ENCODE results near the gene TRAPPC6A. TPM values are rescaled to one million over a fixed set of nuclear protein-coding genes. Genes with fewer than 3 reads are reported as not detected.

Gene TRAPPC6A
- total and polyA plus RNA-seq, 2 of the 4 experiments (the other 2 are of a cell fraction) = 4.1 to 13.4 TPM

DNA sequence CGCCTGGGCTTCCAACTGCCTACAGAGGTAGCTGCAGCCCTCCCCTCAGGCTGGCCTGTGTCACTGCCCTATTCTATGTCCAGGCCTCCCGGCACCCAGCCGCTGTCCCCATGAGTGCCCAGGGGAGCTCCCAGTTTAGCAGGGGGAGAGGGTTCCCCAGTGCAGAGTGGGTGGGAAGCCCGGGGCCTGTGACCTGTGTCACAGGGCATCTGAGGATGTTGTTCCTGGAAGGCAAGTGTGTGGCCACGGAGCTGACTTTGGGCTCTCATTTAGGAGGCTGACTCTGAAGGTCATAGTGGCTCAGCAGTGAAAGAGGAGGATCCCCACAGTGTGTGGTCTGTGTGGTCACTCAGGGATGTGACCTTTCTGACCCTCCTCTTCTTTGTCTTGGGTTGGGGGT, 59.9 kb downstream of the TRAPPC6A start:
- H3K23ac ChIP-seq (ENCODE audit: low read depth, low read length) = no peak overlapping the region
- H2BK5ac ChIP-seq (ENCODE audit: low read depth, low read length, poor library complexity, severe bottlenecking) = no peak overlapping the region
- BruUV-seq (replicated peaks) = no TSS peak
- H3K4me3 ChIP-seq (ENCODE audit: insufficient read depth, low read depth, low read length) = no peak overlapping the region
- no peak overlapping the region for H4K8ac ChIP-seq (ENCODE audit: low read depth in 2 of 2, low read length in 2 of 2)
- H2AK9ac ChIP-seq (replicated peaks; ENCODE audit: low read depth, low read length, poor library complexity) = no peak overlapping the region
- no peak overlapping the region for H3K56ac ChIP-seq (ENCODE audit: extremely low read depth, insufficient read depth, low read length)
- H3K14ac ChIP-seq (replicated peaks; ENCODE audit: low read depth, low read length) = no peak overlapping the region
- in situ Hi-C loops (cut with MboI; ENCODE audit: low sequenced_read_pairs) = no loop called here
- no peak overlapping the region for H3K4ac ChIP-seq (ENCODE audit: low read depth, low read length)
- no peak overlapping the region for H2BK120ac ChIP-seq (ENCODE audit: low read depth, low read length)
- WGBS, 2 experiments (ENCODE audit: extremely low coverage in 2 of 2, insufficient read length in 1 of 2) = 86% methylated on average over 1 of the region's 5 CpGs; no CpG with 5 or more reads in 1 of the 2 experiments
- TF ChIP-seq, protein P1, sequence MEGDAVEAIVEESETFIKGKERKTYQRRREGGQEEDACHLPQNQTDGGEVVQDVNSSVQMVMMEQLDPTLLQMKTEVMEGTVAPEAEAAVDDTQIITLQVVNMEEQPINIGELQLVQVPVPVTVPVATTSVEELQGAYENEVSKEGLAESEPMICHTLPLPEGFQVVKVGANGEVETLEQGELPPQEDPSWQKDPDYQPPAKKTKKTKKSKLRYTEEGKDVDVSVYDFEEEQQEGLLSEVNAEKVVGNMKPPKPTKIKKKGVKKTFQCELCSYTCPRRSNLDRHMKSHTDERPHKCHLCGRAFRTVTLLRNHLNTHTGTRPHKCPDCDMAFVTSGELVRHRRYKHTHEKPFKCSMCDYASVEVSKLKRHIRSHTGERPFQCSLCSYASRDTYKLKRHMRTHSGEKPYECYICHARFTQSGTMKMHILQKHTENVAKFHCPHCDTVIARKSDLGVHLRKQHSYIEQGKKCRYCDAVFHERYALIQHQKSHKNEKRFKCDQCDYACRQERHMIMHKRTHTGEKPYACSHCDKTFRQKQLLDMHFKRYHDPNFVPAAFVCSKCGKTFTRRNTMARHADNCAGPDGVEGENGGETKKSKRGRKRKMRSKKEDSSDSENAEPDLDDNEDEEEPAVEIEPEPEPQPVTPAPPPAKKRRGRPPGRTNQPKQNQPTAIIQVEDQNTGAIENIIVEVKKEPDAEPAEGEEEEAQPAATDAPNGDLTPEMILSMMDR (conservative IDR thresholded peaks at IDR 0.05; ENCODE audit: low read depth, low read length) = no peak
- no peak for TF ChIP-seq NFE2L2 (IDR thresholded peaks at IDR 0.05; ENCODE audit: low read depth, low read length)
- TF ChIP-seq, protein P2, sequence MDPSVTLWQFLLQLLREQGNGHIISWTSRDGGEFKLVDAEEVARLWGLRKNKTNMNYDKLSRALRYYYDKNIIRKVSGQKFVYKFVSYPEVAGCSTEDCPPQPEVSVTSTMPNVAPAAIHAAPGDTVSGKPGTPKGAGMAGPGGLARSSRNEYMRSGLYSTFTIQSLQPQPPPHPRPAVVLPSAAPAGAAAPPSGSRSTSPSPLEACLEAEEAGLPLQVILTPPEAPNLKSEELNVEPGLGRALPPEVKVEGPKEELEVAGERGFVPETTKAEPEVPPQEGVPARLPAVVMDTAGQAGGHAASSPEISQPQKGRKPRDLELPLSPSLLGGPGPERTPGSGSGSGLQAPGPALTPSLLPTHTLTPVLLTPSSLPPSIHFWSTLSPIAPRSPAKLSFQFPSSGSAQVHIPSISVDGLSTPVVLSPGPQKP (IDR thresholded peaks at IDR 0.05; ENCODE audit: borderline replicate concordance, low read depth, low read length) = no peak
- no peak for TF ChIP-seq CEBPB (IDR thresholded peaks at IDR 0.05; ENCODE audit: low read depth, low read length)
- no peak for TF ChIP-seq FOS (IDR thresholded peaks at IDR 0.05; ENCODE audit: low read depth, low read length)
- TF ChIP-seq POLR2A (IDR thresholded peaks at IDR 0.05; ENCODE audit: low read depth, low read length) = no peak
- TF ChIP-seq CHD1 (IDR thresholded peaks at IDR 0.05; ENCODE audit: low read depth, low read length) = no peak
- TF ChIP-seq, protein P3, sequence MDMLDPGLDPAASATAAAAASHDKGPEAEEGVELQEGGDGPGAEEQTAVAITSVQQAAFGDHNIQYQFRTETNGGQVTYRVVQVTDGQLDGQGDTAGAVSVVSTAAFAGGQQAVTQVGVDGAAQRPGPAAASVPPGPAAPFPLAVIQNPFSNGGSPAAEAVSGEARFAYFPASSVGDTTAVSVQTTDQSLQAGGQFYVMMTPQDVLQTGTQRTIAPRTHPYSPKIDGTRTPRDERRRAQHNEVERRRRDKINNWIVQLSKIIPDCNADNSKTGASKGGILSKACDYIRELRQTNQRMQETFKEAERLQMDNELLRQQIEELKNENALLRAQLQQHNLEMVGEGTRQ (IDR thresholded peaks at IDR 0.05; ENCODE audit: low read depth, low read length) = no peak
- TF ChIP-seq SMC3 (IDR thresholded peaks at IDR 0.05; ENCODE audit: low read depth, low read length) = no peak
- no peak for TF ChIP-seq MAZ (IDR thresholded peaks at IDR 0.05; ENCODE audit: borderline replicate concordance, low read depth, low read length)
- no peak for TF ChIP-seq RAD21 (IDR thresholded peaks at IDR 0.05; ENCODE audit: low read length)
- no peak for TF ChIP-seq MAFK (IDR thresholded peaks at IDR 0.05; ENCODE audit: low read depth, low read length)
- no peak for TF ChIP-seq RFX5 (IDR thresholded peaks at IDR 0.05; ENCODE audit: low read depth, low read length)
- no peak for TF ChIP-seq MXI1 (IDR thresholded peaks at IDR 0.05; ENCODE audit: borderline replicate concordance, low read depth, low read length)
- no peak overlapping the region for H3K18ac ChIP-seq (ENCODE audit: low read depth, low read length)
- peaks cover 28% of the 10 kb centered on the region for H3K9me1 ChIP-seq (ENCODE audit: insufficient read depth, low read length)
- H2BK15ac ChIP-seq (ENCODE audit: low read depth, low read length) = no peak overlapping the region
- no peak overlapping the region for H4K91ac ChIP-seq (ENCODE audit: insufficient read depth, low read depth, low read length)
- ATAC-seq (ENCODE audit: low read depth) = no peak
- H2AFZ ChIP-seq (replicated peaks; ENCODE audit: low read length, poor library complexity) = peak overlapping the region; percentile 43
- H3K9ac ChIP-seq (ENCODE audit: low read depth, low read length) = no peak overlapping the region
- no peak overlapping the region for H2AK5ac ChIP-seq (ENCODE audit: low read depth, low read length)
- no peaks in the 10 kb centered on the region; the same call in 1 of the 2 replicates for H3K4me1 ChIP-seq (ENCODE audit: control insufficient read depth, insufficient read depth, low read length)
- H4K5ac ChIP-seq (ENCODE audit: low read depth, low read length) = no peak overlapping the region
- H4K20me1 ChIP-seq (ENCODE audit: insufficient read depth, low read length) = peaks cover 88% of the 10 kb centered on the region
- ChIA-PET POLR2A (ENCODE audit: unreplicated experiment) (no interaction called here), CTCF (no interaction called here)
- no peak overlapping the region for H3K4me2 ChIP-seq (ENCODE audit: low read depth, low read length)
- H3K9me3 ChIP-seq (ENCODE audit: control insufficient read depth, insufficient read depth, low read length) = no peaks in the 10 kb centered on the region
- H3K36me3 ChIP-seq (ENCODE audit: control insufficient read depth, insufficient read depth, low read length) = peaks cover 3% of the 10 kb centered on the region; the same call in 1 of the 2 replicates
- dilution Hi-C loops (cut with HindIII; ENCODE audit: low sequenced_read_pairs, unreplicated experiment) = no loop called here
- no peak overlapping the region for H3K27ac ChIP-seq (ENCODE audit: insufficient read depth, low read length)
- H3K27me3 ChIP-seq (ENCODE audit: control insufficient read depth, insufficient read depth, low read length) = no peaks in the 10 kb centered on the region
- intact Hi-C loops (cut with micrococcal nuclease) = no loop called here
- H3K79me1 ChIP-seq (ENCODE audit: low read depth in 1 of 2, low read length in 2 of 2) = peaks cover 39 to 92% of the 10 kb centered on the region in 2 experiments
- no peak for DNase-seq
- H2BK20ac ChIP-seq (ENCODE audit: low read depth, low read length) = no peak overlapping the region

All from IMR-90 (cell line).